Caco-2 (cell line): ENCODE data around the gene PCDH12. TPM values are rescaled to one million over a fixed set of nuclear protein-coding genes. Genes with fewer than 3 reads are reported as not detected.

Experiments
- BruUV-seq: library from RNA; stranded (reverse); fragments of 400-500 nt; replicated peaks from 2 replicates; lab custom pipeline; 2021; lab: Mats Ljungman, UMichigan
- CTCF ChIA-PET: fragments of 300-600 bp; sonication (Branson Sonifier 250); formaldehyde crosslinking; loops from one replicate; lab custom pipeline; 2022; ENCODE audit warnings: antibody characterized with exemption; lab: Charles Lee
- POLR2A ChIA-PET: fragments of 300-600 bp; sonication (Branson Sonifier 250); formaldehyde crosslinking; loops from one replicate; lab custom pipeline; 2022; ENCODE audit warnings: antibody characterized with exemption; lab: Charles Lee
- DNase-seq, 2 experiments: peaks; one replicate each; pipeline versions ENCODE4 v3.0.0 to v3.0.0-alpha.2; 2020 to 2022
- H3K27me3 ChIP-seq: replicated peaks from 2 replicates; pipeline ENCODE4 v1.6.0; 2011; ENCODE audit warnings: low read length; ENCODE audit not compliant: control insufficient read depth, insufficient read depth
- H3K36me3 ChIP-seq: 2 replicates; pipeline ENCODE4 v1.5.1; 2011; ENCODE audit warnings: low read length; ENCODE audit not compliant: control insufficient read depth, insufficient read depth
- H3K4me1 ChIP-seq: fragments of 250-450 bp; sonication (Bioruptor Pico); 2 replicates; pipeline ENCODE4 v1.5.1; 2020; ENCODE audit warnings: mild to moderate bottlenecking
- H3K4me3 ChIP-seq: 2 replicates; pipeline ENCODE4 v1.5.1; 2011; ENCODE audit warnings: low read depth, mild to moderate bottlenecking, control low read depth, low read length
- H3K9me3 ChIP-seq: fragments of 250-450 bp; sonication (Bioruptor Pico); 2 replicates; pipeline ENCODE4 v1.5.1; 2020; ENCODE audit warnings: mild to moderate bottlenecking, moderate library complexity
- H3K27ac Mint-ChIP-seq: one replicate; pipeline ENCODE4 v1.8.0; 2022; ENCODE audit warnings: mixed read lengths; ENCODE audit not compliant: unreplicated experiment
- H3K27me3 Mint-ChIP-seq: one replicate; pipeline ENCODE4 v1.8.0; 2022; ENCODE audit warnings: mixed read lengths; ENCODE audit not compliant: insufficient read depth, unreplicated experiment
- H3K36me3 Mint-ChIP-seq: one replicate; pipeline ENCODE4 v1.8.0; 2022; ENCODE audit warnings: mild to moderate bottlenecking, mixed read lengths; ENCODE audit not compliant: insufficient read depth, unreplicated experiment
- H3K4me1 Mint-ChIP-seq: one replicate; pipeline ENCODE4 v1.8.0; 2022; ENCODE audit warnings: low read depth, mixed read lengths; ENCODE audit not compliant: unreplicated experiment
- H3K4me3 Mint-ChIP-seq: one replicate; pipeline ENCODE4 v1.8.0; 2022; ENCODE audit warnings: mild to moderate bottlenecking, moderate library complexity, mixed read lengths; ENCODE audit not compliant: unreplicated experiment
- H3K9me3 Mint-ChIP-seq: one replicate; pipeline ENCODE4 v1.8.0; 2022; ENCODE audit warnings: mixed read lengths; ENCODE audit not compliant: unreplicated experiment
- intact Hi-C: fragments of 100-400 bp; cut with micrococcal nuclease; formaldehyde crosslinking; loops from one replicate; pipeline ENCODE4 v1.10.0; 2022; ENCODE audit not compliant: unreplicated experiment
- total RNA-seq: library from RNA; stranded (reverse); gene quantifications from 2 replicates; pipeline ENCODE4 v1.2.3, GENCODE V29; 2022
- TF ChIP-seq, protein P1 (sequence below), 2 experiments: fragments of 200-600 bp in 1 of 2; IDR thresholded peaks; 1 replicate in 1 of 2; 2 replicates in 1 of 2; pipeline versions ENCODE4 v1.5.1 to v1.8.0; 2011 to 2022; ENCODE audit warnings: antibody characterized with exemption in 1 of 2, control low read depth in 1 of 2, inconsistent platforms in 1 of 2, low read depth in 1 of 2, low read length in 1 of 2, mild to moderate bottlenecking in 1 of 2, moderate library complexity in 1 of 2; ENCODE audit not compliant: insufficient read depth in 1 of 2, severe bottlenecking in 1 of 2, unreplicated experiment in 1 of 2

PCDH12 gene
- total RNA-seq, 1 experiment from 2014 or later: not detected

- Histone ChIP-seq H3K27me3 (no peaks in the 10 kb centered on the region), H3K4me1 (no peaks in the 10 kb centered on the region), H3K9me3 (no peaks in the 10 kb centered on the region), H3K4me3 (no peak overlapping the region), H3K36me3 (peaks cover 2% of the 10 kb centered on the region; the same call in 1 of the 2 replicates)
- TF ChIP-seq, protein P1, sequence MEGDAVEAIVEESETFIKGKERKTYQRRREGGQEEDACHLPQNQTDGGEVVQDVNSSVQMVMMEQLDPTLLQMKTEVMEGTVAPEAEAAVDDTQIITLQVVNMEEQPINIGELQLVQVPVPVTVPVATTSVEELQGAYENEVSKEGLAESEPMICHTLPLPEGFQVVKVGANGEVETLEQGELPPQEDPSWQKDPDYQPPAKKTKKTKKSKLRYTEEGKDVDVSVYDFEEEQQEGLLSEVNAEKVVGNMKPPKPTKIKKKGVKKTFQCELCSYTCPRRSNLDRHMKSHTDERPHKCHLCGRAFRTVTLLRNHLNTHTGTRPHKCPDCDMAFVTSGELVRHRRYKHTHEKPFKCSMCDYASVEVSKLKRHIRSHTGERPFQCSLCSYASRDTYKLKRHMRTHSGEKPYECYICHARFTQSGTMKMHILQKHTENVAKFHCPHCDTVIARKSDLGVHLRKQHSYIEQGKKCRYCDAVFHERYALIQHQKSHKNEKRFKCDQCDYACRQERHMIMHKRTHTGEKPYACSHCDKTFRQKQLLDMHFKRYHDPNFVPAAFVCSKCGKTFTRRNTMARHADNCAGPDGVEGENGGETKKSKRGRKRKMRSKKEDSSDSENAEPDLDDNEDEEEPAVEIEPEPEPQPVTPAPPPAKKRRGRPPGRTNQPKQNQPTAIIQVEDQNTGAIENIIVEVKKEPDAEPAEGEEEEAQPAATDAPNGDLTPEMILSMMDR (IDR thresholded peaks at IDR 0.05; ENCODE audit: insufficient read depth in 1 of 2, low read depth in 1 of 2, low read length in 1 of 2, severe bottlenecking in 1 of 2, unreplicated experiment in 1 of 2): no peak
- Mint-ChIP-seq H3K4me1 (no peaks in the 10 kb centered on the region), H3K27me3 (no peaks in the 10 kb centered on the region), H3K4me3 (no peak overlapping the region), H3K36me3 (peaks cover 55% of the 10 kb centered on the region), H3K27ac (no peak overlapping the region), H3K9me3 (no peaks in the 10 kb centered on the region)
- intact Hi-C loops: no loop called here
- BruUV-seq: no TSS peak
- POLR2A ChIA-PET: no interaction called here
- CTCF ChIA-PET: no interaction called here
- no peak for DNase-seq
Observed at GRCh38 chr5:141934099-141934844, 23.7 kb downstream of the PCDH12 start.

- Histone ChIP-seq H3K4me3 (no peak overlapping the region), H3K36me3 (peaks cover 4% of the 10 kb centered on the region; the same call in 1 of the 2 replicates), H3K27me3 (no peaks in the 10 kb centered on the region), H3K4me1 (no peaks in the 10 kb centered on the region), H3K9me3 (no peaks in the 10 kb centered on the region)
- no peaks in the 10 kb centered on the region for H3K4me1 Mint-ChIP-seq
- no peak overlapping the region for H3K4me3 Mint-ChIP-seq
- H3K27ac Mint-ChIP-seq: no peak overlapping the region
- CTCF ChIA-PET: no interaction called here
- H3K9me3 Mint-ChIP-seq: no peaks in the 10 kb centered on the region
- DNase-seq: no peak
- no TSS peak for BruUV-seq
- intact Hi-C loops: no loop called here
- TF ChIP-seq, protein P1 (IDR thresholded peaks at IDR 0.05; ENCODE audit: insufficient read depth in 1 of 2, low read depth in 1 of 2, low read length in 1 of 2, severe bottlenecking in 1 of 2, unreplicated experiment in 1 of 2): no peak
- H3K27me3 Mint-ChIP-seq: no peaks in the 10 kb centered on the region
- peaks cover 57% of the 10 kb centered on the region for H3K36me3 Mint-ChIP-seq
- POLR2A ChIA-PET: no interaction called here
Observed at GRCh38 chr5:141933151-141933550, 24.9 kb downstream of the PCDH12 start.

DNA sequence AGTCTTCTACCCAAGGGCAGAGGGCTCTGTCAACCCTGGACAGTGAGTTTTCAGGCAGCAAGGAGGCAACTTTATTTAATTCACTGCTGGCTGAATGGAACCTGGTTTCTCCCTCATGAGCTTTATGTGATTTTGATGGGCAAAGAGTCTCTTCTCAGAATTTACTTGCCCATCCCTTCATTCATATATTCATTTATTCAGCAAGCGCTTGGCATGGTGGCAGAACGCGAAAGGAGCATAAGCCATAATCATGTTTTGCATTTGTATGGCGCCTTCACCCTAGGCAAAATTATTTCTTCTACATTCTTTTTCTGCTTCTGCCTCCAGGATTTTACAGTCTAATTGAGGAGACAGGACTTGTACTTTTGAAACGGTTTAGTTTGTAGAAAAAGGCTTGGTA is 26.3 kb downstream of the PCDH12 start:
- TF ChIP-seq, protein P1 (IDR thresholded peaks at IDR 0.05; ENCODE audit: insufficient read depth in 1 of 2, low read depth in 1 of 2, low read length in 1 of 2, severe bottlenecking in 1 of 2, unreplicated experiment in 1 of 2): no peak
- H3K27me3 ChIP-seq: no peaks in the 10 kb centered on the region
- Mint-ChIP-seq H3K27me3 (no peaks in the 10 kb centered on the region), H3K9me3 (no peaks in the 10 kb centered on the region), H3K4me3 (no peak overlapping the region), H3K4me1 (no peaks in the 10 kb centered on the region), H3K27ac (no peak overlapping the region), H3K36me3 (peaks cover 63% of the 10 kb centered on the region)
- H3K4me1 ChIP-seq: no peaks in the 10 kb centered on the region
- CTCF ChIA-PET: no interaction called here
- POLR2A ChIA-PET: no interaction called here
- H3K9me3 ChIP-seq: no peaks in the 10 kb centered on the region
- intact Hi-C loops: no loop called here
- peaks cover 4% of the 10 kb centered on the region for H3K36me3 ChIP-seq
- BruUV-seq: no TSS peak
- no peak for DNase-seq
- no peak overlapping the region for H3K4me3 ChIP-seq
